Right lobe of liver (tissue), 6 donors: ENCODE measurements around the gene DCTN2. TPM values are rescaled to one million over a fixed set of nuclear protein-coding genes. Genes with fewer than 3 reads are reported as not detected.

Source experiments
- ATAC-seq, 4 donors: fragments of 200-7000 bp; cut with Tn5 transposase; one replicate each; pipeline ENCODE4 v1.9.1; 2020; ENCODE audit warnings: mild to moderate bottlenecking in 4 of 4, moderate library complexity in 4 of 4
- DNase-seq, 3 donors: peaks; one replicate each; pipeline ENCODE4 v3.0.0-alpha.2; 2020
- H3K27ac ChIP-seq, 3 donors: fragments of 200-600 bp; one replicate each; pipeline ENCODE4 v1.8.0; 2022
- H3K27me3 ChIP-seq, 2 donors: fragments of 200-600 bp; one replicate each; pipeline ENCODE4 v1.8.0; 2022
- H3K36me3 ChIP-seq, 4 donors: fragments of 200-600 bp; sonication (generic) in 1 of 4; one replicate each; pipeline versions ENCODE4 v1.5.1 to v1.8.0; 2017 to 2022; ENCODE audit warnings: control low read depth in 1 of 4
- H3K4me1 ChIP-seq, 4 donors: fragments of 200-600 bp; sonication (generic) in 1 of 4; one replicate each; pipeline versions ENCODE4 v1.5.1 to v1.8.0; 2017 to 2022; ENCODE audit warnings: control low read depth in 1 of 4
- H3K4me3 ChIP-seq, 3 donors: fragments of 200-600 bp; one replicate each; pipeline ENCODE4 v1.8.0; 2022
- H3K9me3 ChIP-seq, 4 donors: fragments of 200-600 bp; sonication (generic) in 1 of 4; one replicate each; pipeline versions ENCODE4 v1.5.1 to v1.8.0; 2017 to 2022; ENCODE audit warnings: control low read depth in 1 of 4
- POLR2A ChIP-seq: fragments of 450-650 bp; IDR thresholded peaks from one replicate; pipeline ENCODE4 v1.6.1; 2017; ENCODE audit warnings: antibody characterized with exemption, mild to moderate bottlenecking
- WGBS: methylation state at CpG from one replicate; pipeline ENCODE4 v1.1.6; 2018; ENCODE audit warnings: low coverage, low lambda C conversion rate; ENCODE audit not compliant: insufficient coverage; ENCODE audit errors: missing lambda C conversion rate; 5-methylcytosine and 5-hydroxymethylcytosine counted together
- intact Hi-C, 2 donors: fragments of 100-400 bp; cut with DNase I; formaldehyde crosslinking; loops; one replicate each; pipeline versions ENCODE4 v1.11.2 to v1.14.1; 2022
- microRNA counts: library from miRNA; unstranded; fragments of <30 nt; microRNA quantifications from one replicate; lab custom pipeline; 2016
- microRNA-seq, 2 donors: library from miRNA; unstranded; fragments of <30 nt; microRNA quantifications; one replicate each; pipeline ENCODE4, GENCODE V29; 2019 to 2020
- small RNA-seq, 2 experiments: library from RNA; depleted of rRNA; stranded (forward); fragments of <200 nt; gene quantifications; one replicate each; pipeline ENCODE3, GENCODE V24; 2016
- total RNA-seq, 6 experiments: library from RNA; depleted of rRNA in 2 of 6; stranded (reverse); fragments of >200 nt in 2 of 6; fragmentation: NEBNext Ultra II Directional in 3 of 6; extraction: Animal tissue kit (Norgen Biotek cat#: 25700) in 3 of 6; gene quantifications; one replicate each; pipeline versions ENCODE4 v1.1.0 to v1.2.4, GENCODE V29; 2016 to 2023
- TF ChIP-seq, protein P1 (sequence below), 4 donors: fragments of 200-600 bp in 3 of 4; fragments of 450-650 bp in 1 of 4; IDR thresholded peaks; one replicate each; pipeline versions ENCODE4 v1.5.1 to v1.8.0; 2016 to 2022; ENCODE audit warnings: antibody characterized with exemption in 4 of 4, mild to moderate bottlenecking in 2 of 4
- donor health status: DM: no; HTN: yes; CAD: no.
- donor health status: DM: no; HTN: no; CAD: no.
- donor health status: DM: no; HTN: no; CAD: no.
- donor health status: DM: no; HTN: yes; CAD: no.
- donor health status: DM: no; HTN: yes; CAD: no.

The DCTN2 gene
- total RNA-seq, 6 experiments from 2014 or later = 28.4 to 80.0 (median 36.0) TPM

DNA sequence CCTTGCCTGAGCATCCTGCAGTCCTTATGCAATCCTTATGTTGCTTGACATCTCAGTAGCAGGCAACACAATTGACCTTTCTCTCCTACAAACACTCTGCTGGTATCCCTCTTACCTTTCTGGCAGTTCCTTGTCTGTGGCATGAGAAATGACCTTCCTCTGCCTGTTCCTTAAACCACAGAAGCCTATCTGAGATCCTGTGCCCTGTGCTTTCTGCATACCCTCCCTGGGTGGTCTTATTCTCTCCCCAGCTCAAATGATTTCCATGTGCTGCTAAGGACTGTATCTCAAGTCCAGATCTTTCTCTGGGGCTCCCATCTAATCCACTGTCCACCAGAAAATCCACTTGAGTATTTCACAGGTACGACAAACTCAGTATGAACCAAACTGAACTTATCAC is 65.3 kb downstream of the DCTN2 start:
- TF ChIP-seq, protein P1, sequence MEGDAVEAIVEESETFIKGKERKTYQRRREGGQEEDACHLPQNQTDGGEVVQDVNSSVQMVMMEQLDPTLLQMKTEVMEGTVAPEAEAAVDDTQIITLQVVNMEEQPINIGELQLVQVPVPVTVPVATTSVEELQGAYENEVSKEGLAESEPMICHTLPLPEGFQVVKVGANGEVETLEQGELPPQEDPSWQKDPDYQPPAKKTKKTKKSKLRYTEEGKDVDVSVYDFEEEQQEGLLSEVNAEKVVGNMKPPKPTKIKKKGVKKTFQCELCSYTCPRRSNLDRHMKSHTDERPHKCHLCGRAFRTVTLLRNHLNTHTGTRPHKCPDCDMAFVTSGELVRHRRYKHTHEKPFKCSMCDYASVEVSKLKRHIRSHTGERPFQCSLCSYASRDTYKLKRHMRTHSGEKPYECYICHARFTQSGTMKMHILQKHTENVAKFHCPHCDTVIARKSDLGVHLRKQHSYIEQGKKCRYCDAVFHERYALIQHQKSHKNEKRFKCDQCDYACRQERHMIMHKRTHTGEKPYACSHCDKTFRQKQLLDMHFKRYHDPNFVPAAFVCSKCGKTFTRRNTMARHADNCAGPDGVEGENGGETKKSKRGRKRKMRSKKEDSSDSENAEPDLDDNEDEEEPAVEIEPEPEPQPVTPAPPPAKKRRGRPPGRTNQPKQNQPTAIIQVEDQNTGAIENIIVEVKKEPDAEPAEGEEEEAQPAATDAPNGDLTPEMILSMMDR (IDR thresholded peaks at IDR 0.05) = no peak
- TF ChIP-seq POLR2A = no peak
- DNase-seq = no peak
- Histone ChIP-seq H3K4me3 (no peak overlapping the region), H3K27ac (no peak overlapping the region), H3K36me3 (no peaks in the 10 kb centered on the region), H3K27me3 (no peaks in the 10 kb centered on the region), H3K4me1 (no peaks in the 10 kb centered on the region), H3K9me3 (no peaks in the 10 kb centered on the region)
- no peak for ATAC-seq
- WGBS = 78% methylated on average over 1 of the region's 1 CpG
- intact Hi-C loops = no loop called here

MicroRNAs encoded within 50 kb of the gene (microRNA counts, 767-probe panel; counts per million panel counts)
- microRNA hsa-miR-616-3p (lab: Ali Mortazavi, UCI) = 237 counts per million

Small RNA genes within 50 kb of the gene (microRNA-seq; reads per million reads assigned to microRNA genes)
- gene MIR616 (2.3 to 6.4 reads per million in 2 donors), gene MIR6758 (0 reads per million in 2 donors)

Small RNA genes within 50 kb of the gene (small RNA-seq; reads per million reads assigned to genes)
- gene MIR616 = 0.29 to 1.4 reads per million in 2 experiments

Other genes with a start within 250 kb of the DCTN2 start
- gene R3HDM2, start 116.1 kb downstream of the DCTN2 start, total RNA-seq = 10 to 100 TPM; 25.3 to 48.0 (median 35.9) TPM
- gene INHBC, start 112.4 kb downstream of the DCTN2 start, total RNA-seq = 100 to 1,000 TPM in 1 of 6 experiments, 10 to 100 TPM in 5; 14.7 to 123 (median 63.6) TPM
- 100 to 1,000 TPM in 4 of 6 experiments, 10 to 100 TPM in 2; 17.4 to 302 (median 150) TPM for gene INHBE, start 91.9 kb downstream of the DCTN2 start, total RNA-seq
- under 1 TPM; 0.16 to 0.74 (median 0.55) TPM for gene GLI1, start 87.4 kb downstream of the DCTN2 start, total RNA-seq
- 10 to 100 TPM in 1 of 6 experiments, 1 to 10 TPM in 5; 3.5 to 11.0 (median 6.8) TPM for gene ARHGAP9, start 67.3 kb downstream of the DCTN2 start, total RNA-seq
- gene MARS1, start 59.1 kb downstream of the DCTN2 start, total RNA-seq = 10 to 100 TPM; 53.4 to 66.6 (median 60.4) TPM
- gene DDIT3, start 26.7 kb downstream of the DCTN2 start, total RNA-seq = 10 to 100 TPM; 11.3 to 26.7 (median 18.7) TPM
- gene MBD6, start 24.4 kb downstream of the DCTN2 start, total RNA-seq = 10 to 100 TPM in 5 of 6 experiments, 1 to 10 TPM in 1; 7.4 to 61.1 (median 39.3) TPM
- under 1 TPM in 1 of 6 experiments, not detected in 5; 0.02 TPM for gene KIF5A, start 2.9 kb upstream of the DCTN2 start, total RNA-seq
- gene PIP4K2C, start 44.0 kb upstream of the DCTN2 start, total RNA-seq = 10 to 100 TPM; 11.3 to 27.6 (median 12.8) TPM
- gene DTX3, start 57.6 kb upstream of the DCTN2 start, total RNA-seq = 1 to 10 TPM in 5 of 6 experiments, under 1 TPM in 1; 0.86 to 2.7 (median 1.9) TPM
- gene ARHGEF25, start 64.2 kb upstream of the DCTN2 start, total RNA-seq = 1 to 10 TPM in 5 of 6 experiments, under 1 TPM in 1; 0.92 to 2.0 (median 1.3) TPM
- gene B4GALNT1, start 86.0 kb upstream of the DCTN2 start, total RNA-seq = 1 to 10 TPM in 3 of 6 experiments, under 1 TPM in 3; 0.44 to 3.6 (median 0.78) TPM
- gene OS9, start 146.9 kb upstream of the DCTN2 start, total RNA-seq = 100 to 1,000 TPM; 179 to 245 (median 210) TPM
- gene AGAP2, start 191.6 kb upstream of the DCTN2 start, total RNA-seq = under 1 TPM; 0.26 to 0.87 (median 0.57) TPM
- gene TSPAN31, start 197.8 kb upstream of the DCTN2 start, total RNA-seq = 10 to 100 TPM; 15.1 to 34.4 (median 20.6) TPM
- gene CDK4, start 205.1 kb upstream of the DCTN2 start, total RNA-seq = 10 to 100 TPM; 23.3 to 47.3 (median 31.8) TPM
- gene MARCHF9, start 207.9 kb upstream of the DCTN2 start, total RNA-seq = 1 to 10 TPM; 2.1 to 3.9 (median 3.3) TPM
- gene CYP27B1, start 219.9 kb upstream of the DCTN2 start, total RNA-seq = 1 to 10 TPM in 3 of 6 experiments, under 1 TPM in 3; 0.25 to 1.4 (median 0.81) TPM
- gene METTL1, start 224.9 kb upstream of the DCTN2 start, total RNA-seq = 10 to 100 TPM in 5 of 6 experiments, 1 to 10 TPM in 1; 9.7 to 13.6 (median 10.3) TPM
- 1 to 10 TPM; 3.2 to 5.5 (median 3.7) TPM for gene EEF1AKMT3, start 225.4 kb upstream of the DCTN2 start, total RNA-seq
- gene TSFM, start 235.6 kb upstream of the DCTN2 start, total RNA-seq = 10 to 100 TPM; 25.6 to 40.2 (median 30.9) TPM